GM18867 (cell line): ENCODE data around the gene UPK3A.

Experiments
- ATAC-seq: cut with Tn5 transposase; IDR thresholded peaks from one replicate; pipeline ENCODE4 v1.9.1; 2021; ENCODE audit warnings: mild to moderate bottlenecking, moderate library complexity; ENCODE audit not compliant: unreplicated experiment

UPK3A gene

GRCh38 chr22:45284705-45285262 lies at the start of gene UPK3A:
Gene UPK3A (plus strand): TSS chr22:45284949. CDS start chr22:45285014, 65 bp downstream.
- ATAC-seq, result no peak

GRCh38 chr22:45235101-45235777 lies 49.5 kb upstream of the UPK3A start:
- peak; percentile 73 for ATAC-seq

GRCh38 chr22:45235851-45236342 lies 48.9 kb upstream of the UPK3A start:
- peak; percentile 4 for ATAC-seq

- no peak for ATAC-seq
Measured at GRCh38 chr22:45237065-45237990, 47.4 kb upstream of the UPK3A start.

GRCh38 chr22:45238076-45238956 lies 46.4 kb upstream of the UPK3A start:
- no peak for ATAC-seq

- ATAC-seq, result no peak
Measured at GRCh38 chr22:45238957-45239680, 45.6 kb upstream of the UPK3A start.

- ATAC-seq, result no peak
Measured at GRCh38 chr22:45239681-45240051, 45.1 kb upstream of the UPK3A start.

GRCh38 chr22:45240104-45240809 lies 44.5 kb upstream of the UPK3A start:
- no peak for ATAC-seq

- ATAC-seq, result peak; percentile 54
Measured at GRCh38 chr22:45240810-45241631, 43.7 kb upstream of the UPK3A start, which contains the start of gene KIAA0930. Gene KIAA0930 (minus strand): TSS chr22:45240894. CDS start chr22:45240703, 191 bp downstream.

- no peak for ATAC-seq
Measured at GRCh38 chr22:45242778-45243191, 42.0 kb upstream of the UPK3A start.

GRCh38 chr22:45244916-45245315 lies 39.8 kb upstream of the UPK3A start:
- no peak for ATAC-seq

GRCh38 chr22:45246060-45246985 lies 38.4 kb upstream of the UPK3A start:
- ATAC-seq, result no peak

- ATAC-seq, result peak; percentile 74
Measured at GRCh38 chr22:45248832-45249561, 35.8 kb upstream of the UPK3A start.

GRCh38 chr22:45251825-45252224 lies 32.9 kb upstream of the UPK3A start:
- ATAC-seq, result no peak

- no peak for ATAC-seq
Measured at GRCh38 chr22:45253039-45253641, 31.6 kb upstream of the UPK3A start.

GRCh38 chr22:45254388-45254787 lies 30.4 kb upstream of the UPK3A start:
- ATAC-seq, result no peak
